ENCODE data around the gene HSPB3. TPM values are rescaled to one million over a fixed set of nuclear protein-coding genes. Genes with fewer than 3 reads are reported as not detected.

HSPB3 gene
- total and polyA plus RNA-seq, 12 donors = 167 to 670 (median 350) TPM

DNA sequence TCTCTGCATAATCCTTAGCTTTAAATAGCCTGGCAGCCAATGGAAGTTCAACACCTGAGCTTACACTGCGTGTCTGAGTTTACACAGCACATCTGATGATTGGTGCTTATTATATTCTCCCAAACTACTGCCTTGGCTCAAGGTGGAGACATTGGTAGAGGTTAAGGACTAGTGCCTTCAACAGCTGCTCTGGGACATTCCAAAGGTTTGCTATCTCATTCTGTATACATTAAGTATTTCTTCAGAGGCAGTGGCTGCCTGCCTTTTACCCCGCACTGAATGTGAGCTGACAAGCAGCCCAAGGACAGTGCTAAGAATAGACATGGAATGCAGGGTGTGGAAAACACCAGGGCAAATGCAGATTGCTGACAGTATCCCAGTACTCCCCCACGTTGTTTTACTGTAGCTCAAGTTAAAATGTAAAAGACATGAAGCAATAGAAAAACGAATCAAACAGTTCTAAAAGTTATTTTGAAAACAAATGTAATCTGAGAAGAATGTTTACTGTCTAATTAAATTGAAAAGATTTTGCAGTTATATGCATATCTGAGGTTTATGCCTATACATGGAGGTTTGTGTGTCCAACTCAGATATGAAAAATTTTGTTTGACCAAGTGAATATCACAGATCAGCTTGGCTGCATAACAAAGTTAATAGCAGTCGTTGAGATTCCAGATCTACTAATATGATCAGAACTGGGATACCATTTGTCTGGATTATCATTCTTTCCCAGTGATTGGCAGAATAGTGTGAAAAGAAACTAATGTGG is 1.8 kb downstream of the HSPB3 start:
- intact Hi-C loops (cut with DNase I) = no loop called here
- peak overlapping the region; percentile 9 to 65 (median 46) for H3K4me3 ChIP-seq
- WGBS, 2 donors = 11 to 15% methylated on average over 5 of the region's 5 CpGs

DNA sequence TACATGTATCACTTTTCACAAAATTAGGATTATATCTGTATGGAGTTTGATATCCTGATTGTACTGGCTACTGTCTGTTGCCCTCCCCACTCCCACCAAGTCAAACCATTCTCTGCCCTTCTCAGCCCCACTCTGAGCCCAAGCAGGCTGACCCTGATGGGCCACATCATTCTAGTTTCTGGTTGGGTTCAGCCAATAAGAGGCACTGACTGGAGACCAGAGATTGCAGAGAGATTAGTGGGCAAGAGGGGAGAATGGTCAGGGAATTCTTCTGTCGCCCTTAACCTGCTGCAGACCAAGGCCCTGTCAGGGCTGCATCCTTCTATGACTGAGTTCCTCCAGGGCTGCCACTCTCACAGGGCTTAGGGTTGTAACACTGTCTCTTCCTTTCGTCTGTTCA is 2.7 kb downstream of the HSPB3 start:
- ATAC-seq (peak in 6 of 8 donors; percentile 15 to 46 (median 28)), DNase-seq (no peak)
- Histone ChIP-seq H3K9me3 (no peaks in the 10 kb centered on the region), H3K4me3 (peak overlapping the region in 9 of 10 donors; percentile 31 to 65 (median 47)), H3K27me3 (no peaks in the 10 kb centered on the region), H3K4me1 (peaks cover 0 to 26% (median 0%) of the 10 kb centered on the region in 9 donors), H3K36me3 (no peaks in the 10 kb centered on the region), H3K27ac (peak overlapping the region; percentile 69 to 95 (median 88))
- intact Hi-C loops (cut with DNase I) = no loop called here
- 46 to 78% methylated on average over 2 of the region's 2 CpGs for WGBS, 2 donors
- TF ChIP-seq, protein P1, sequence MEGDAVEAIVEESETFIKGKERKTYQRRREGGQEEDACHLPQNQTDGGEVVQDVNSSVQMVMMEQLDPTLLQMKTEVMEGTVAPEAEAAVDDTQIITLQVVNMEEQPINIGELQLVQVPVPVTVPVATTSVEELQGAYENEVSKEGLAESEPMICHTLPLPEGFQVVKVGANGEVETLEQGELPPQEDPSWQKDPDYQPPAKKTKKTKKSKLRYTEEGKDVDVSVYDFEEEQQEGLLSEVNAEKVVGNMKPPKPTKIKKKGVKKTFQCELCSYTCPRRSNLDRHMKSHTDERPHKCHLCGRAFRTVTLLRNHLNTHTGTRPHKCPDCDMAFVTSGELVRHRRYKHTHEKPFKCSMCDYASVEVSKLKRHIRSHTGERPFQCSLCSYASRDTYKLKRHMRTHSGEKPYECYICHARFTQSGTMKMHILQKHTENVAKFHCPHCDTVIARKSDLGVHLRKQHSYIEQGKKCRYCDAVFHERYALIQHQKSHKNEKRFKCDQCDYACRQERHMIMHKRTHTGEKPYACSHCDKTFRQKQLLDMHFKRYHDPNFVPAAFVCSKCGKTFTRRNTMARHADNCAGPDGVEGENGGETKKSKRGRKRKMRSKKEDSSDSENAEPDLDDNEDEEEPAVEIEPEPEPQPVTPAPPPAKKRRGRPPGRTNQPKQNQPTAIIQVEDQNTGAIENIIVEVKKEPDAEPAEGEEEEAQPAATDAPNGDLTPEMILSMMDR (IDR thresholded peaks at IDR 0.05) = no peak

More for the DNA sequence above, 1.8 kb downstream of the HSPB3 start:
- ATAC-seq (peak; percentile 53 to 86 (median 79)), DNase-seq (peak in 1 of 2 donors; percentile 47)
- TF ChIP-seq, protein P1 (IDR thresholded peaks at IDR 0.05) = no peak
- Histone ChIP-seq H3K36me3 (no peaks in the 10 kb centered on the region), H3K4me1 (peaks cover 0 to 26% (median 0%) of the 10 kb centered on the region in 9 donors), H3K9me3 (no peaks in the 10 kb centered on the region), H3K27me3 (no peaks in the 10 kb centered on the region), H3K27ac (peak overlapping the region; percentile 69 to 95 (median 88))

DNA sequence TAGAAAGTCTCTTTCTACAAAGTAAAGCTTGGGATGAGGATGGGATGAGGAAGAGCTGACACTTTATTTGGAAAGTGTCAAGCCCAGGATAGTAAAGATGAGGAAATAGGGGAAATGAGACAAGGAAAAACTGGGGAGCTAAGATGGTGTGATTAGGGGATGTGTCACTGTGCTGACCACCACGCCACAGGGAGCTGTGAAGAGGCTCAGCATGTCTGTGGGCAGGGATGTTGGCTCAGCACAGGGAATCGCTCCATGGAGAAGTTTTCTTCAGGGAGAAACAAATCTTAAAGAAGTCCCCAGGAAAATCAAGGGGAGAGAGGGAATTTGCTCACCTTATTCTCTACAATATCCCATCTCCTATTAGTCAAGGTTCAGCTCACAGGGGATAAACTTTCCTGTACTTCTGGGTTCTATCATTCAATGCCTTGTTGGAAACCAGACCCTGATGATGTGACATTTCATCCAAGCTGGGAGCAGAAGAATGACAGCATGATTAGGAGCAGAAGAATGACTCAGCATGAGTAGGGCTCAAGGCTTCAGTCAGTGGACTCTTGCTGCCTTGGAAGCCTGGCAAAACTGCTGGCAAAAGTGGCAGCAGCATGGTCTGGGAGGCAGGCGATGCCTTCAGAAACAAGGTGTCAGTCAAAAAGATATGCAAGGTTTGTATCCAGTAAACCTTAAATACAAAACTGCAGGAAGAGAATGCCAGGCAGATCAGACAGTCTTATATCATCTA is 4.9 kb downstream of the HSPB3 start:
- intact Hi-C loops (cut with DNase I) = no loop called here
- WGBS, 2 donors = 68 to 74% methylated on average over 3 of the region's 3 CpGs
- TF ChIP-seq, protein P1 (IDR thresholded peaks at IDR 0.05) = no peak
- H3K27ac ChIP-seq = peak overlapping the region in 9 of 10 donors; percentile 19 to 95 (median 89)
- peak in 1 of 2 donors; percentile 36 for DNase-seq
- no peaks in the 10 kb centered on the region for H3K36me3 ChIP-seq
- no peaks in the 10 kb centered on the region for H3K27me3 ChIP-seq
- H3K9me3 ChIP-seq = no peaks in the 10 kb centered on the region
- H3K4me3 ChIP-seq = peak overlapping the region in 2 of 10 donors; percentile 5 to 65
- peak in 6 of 8 donors; percentile 29 to 75 (median 48) for ATAC-seq
- H3K4me1 ChIP-seq = peaks cover 0 to 21% (median 0%) of the 10 kb centered on the region in 9 donors

DNA sequence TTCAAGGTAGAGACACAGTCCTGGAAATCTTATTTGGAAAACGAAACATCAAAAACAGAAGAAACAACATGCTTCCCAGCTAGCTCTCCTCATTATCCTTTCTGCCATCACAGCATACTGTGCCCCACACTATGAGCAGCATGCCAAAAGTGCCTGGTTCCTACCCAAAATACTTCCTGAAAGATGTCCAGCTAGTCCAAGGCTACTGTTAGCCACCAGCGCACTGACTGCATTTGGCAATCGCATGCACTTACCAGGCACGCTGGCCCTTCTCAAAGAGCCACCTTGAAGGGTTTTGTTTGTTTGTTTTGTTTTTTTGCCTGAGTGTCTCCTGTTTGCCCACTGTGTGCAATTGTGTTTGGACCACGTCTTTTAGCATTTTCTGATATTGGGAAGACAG is 6.8 kb downstream of the HSPB3 start:
- TF ChIP-seq, protein P1 (IDR thresholded peaks at IDR 0.05) = no peak
- intact Hi-C loops (cut with DNase I) = no loop called here
- WGBS, 2 donors = 68 to 76% methylated on average over 5 of the region's 5 CpGs
- Histone ChIP-seq H3K4me1 (peaks cover 0 to 28% (median 0%) of the 10 kb centered on the region in 9 donors), H3K4me3 (no peak overlapping the region), H3K9me3 (no peaks in the 10 kb centered on the region), H3K36me3 (no peaks in the 10 kb centered on the region), H3K27me3 (no peaks in the 10 kb centered on the region), H3K27ac (no peak overlapping the region)
- ATAC-seq (no peak), DNase-seq (no peak)

All from heart right ventricle (tissue), 16 donors.